H1 (cell line): ENCODE data around the gene HOXC5. TPM values are rescaled to one million over a fixed set of nuclear protein-coding genes. Genes with fewer than 3 reads are reported as not detected.

Source experiments
- CTCF ChIA-PET: fragments of 300-600 bp; sonication (Branson Sonifier 250); formaldehyde crosslinking; loops from one replicate; lab custom pipeline; 2021; ENCODE audit not compliant: partially characterized antibody; lab: Charles Lee
- POLR2A ChIA-PET: fragments of 300-600 bp; sonication (Branson Sonifier 250); formaldehyde crosslinking; loops from one replicate; lab custom pipeline; 2021; ENCODE audit warnings: inconsistent platforms; ENCODE audit not compliant: partially characterized antibody; lab: Charles Lee
- DNase-seq, 2 experiments: peaks; one replicate each; pipeline versions ENCODE4 v3.0.0 to v3.0.0-alpha.2; 2010 to 2022; ENCODE audit warnings: low spot score in 2 of 2, low read depth in 1 of 2, mixed read lengths in 1 of 2
- FAIRE-seq: peaks from 2 replicates; lab custom pipeline; 2011; peaks lifted over from hg19 to GRCh38; lab: Jason Lieb, UNC
- H2AFZ ChIP-seq: 2 replicates; pipeline ENCODE4 v1.8.1; 2012; ENCODE audit warnings: low read length, inconsistent platforms
- H2AK5ac ChIP-seq: 2 replicates; pipeline ENCODE4 v1.6.1; 2013; ENCODE audit warnings: low read depth, low read length
- H2BK120ac ChIP-seq: replicated peaks from 2 replicates; pipeline ENCODE3; 2013; ENCODE audit warnings: low read depth, low read length, inconsistent platforms
- H2BK12ac ChIP-seq: 2 replicates; pipeline ENCODE4 v1.6.1; 2013; ENCODE audit warnings: low read depth, low read length
- H2BK15ac ChIP-seq: 2 replicates; pipeline ENCODE4 v1.6.1; 2013; ENCODE audit warnings: low read length
- H2BK20ac ChIP-seq: 2 replicates; pipeline ENCODE4 v1.6.1; 2013; ENCODE audit warnings: low read length
- H2BK5ac ChIP-seq: 2 replicates; pipeline ENCODE4 v1.6.1; 2013; ENCODE audit warnings: low read depth, low read length
- H3K14ac ChIP-seq: 2 replicates; pipeline ENCODE4 v1.6.1; 2013; ENCODE audit warnings: inconsistent platforms; ENCODE audit not compliant: insufficient read length
- H3K18ac ChIP-seq: 2 replicates; pipeline ENCODE4 v1.6.1; 2013; ENCODE audit warnings: low read length; ENCODE audit errors: extremely low read depth
- H3K23ac ChIP-seq: 2 replicates; pipeline ENCODE4 v1.6.1; 2013; ENCODE audit warnings: inconsistent platforms; ENCODE audit not compliant: insufficient read length
- H3K23me2 ChIP-seq: 2 replicates; pipeline ENCODE4 v1.6.1; 2013; ENCODE audit warnings: low read depth, low read length
- H3K27ac ChIP-seq: 2 replicates; pipeline ENCODE4 v1.6.1; 2011; ENCODE audit warnings: low read depth, low read length, inconsistent platforms
- H3K27me3 ChIP-seq, 4 experiments: replicated peaks in 1 of 4; 1 replicate in 1 of 4; 2 replicates in 3 of 4; pipeline versions ENCODE4 v1.6.1 to v1.8.1; 2011 to 2013; ENCODE audit warnings: low read length in 3 of 4, mild to moderate bottlenecking in 3 of 4, inconsistent platforms in 2 of 4, mixed read lengths in 2 of 4, moderate library complexity in 1 of 4; ENCODE audit not compliant: control insufficient read depth in 3 of 4, insufficient read depth in 3 of 4; ENCODE audit errors: extremely low read depth in 1 of 4
- H3K36me3 ChIP-seq, 4 experiments: 2 replicates each; pipeline versions ENCODE4 v1.6.1 to v1.8.1; 2011 to 2013; ENCODE audit warnings: mild to moderate bottlenecking in 4 of 4, low read length in 3 of 4, moderate library complexity in 2 of 4, control low read depth in 1 of 4, inconsistent platforms in 1 of 4; ENCODE audit not compliant: insufficient read depth in 4 of 4, control insufficient read depth in 2 of 4
- H3K4ac ChIP-seq: replicated peaks from 2 replicates; pipeline ENCODE3; 2013; ENCODE audit warnings: low read length, low read depth, mixed read lengths, inconsistent platforms; ENCODE audit not compliant: insufficient read length
- H3K4me1 ChIP-seq, 4 experiments: replicated peaks in 1 of 4; 1 replicate in 1 of 4; 2 replicates in 3 of 4; pipeline versions ENCODE4 v1.6.1 to v1.8.1; 2011 to 2013; ENCODE audit warnings: low read length in 3 of 4, inconsistent platforms in 2 of 4, mixed read lengths in 1 of 4; ENCODE audit not compliant: insufficient read depth in 4 of 4, control insufficient read depth in 3 of 4
- H3K4me2 ChIP-seq, 2 experiments: 2 replicates each; pipeline versions ENCODE4 v1.6.1 to v1.8.1; 2011 to 2013; ENCODE audit warnings: low read depth in 2 of 2, low read length in 2 of 2, control low read depth in 1 of 2, inconsistent platforms in 1 of 2, mild to moderate bottlenecking in 1 of 2; ENCODE audit not compliant: insufficient read depth in 1 of 2
- H3K4me3 ChIP-seq, 4 experiments: fragments of 200-600, 300-600 bp in 1 of 4; sonication (generic), shearing (Covaris generic), sonication (Bioruptor Twin) in 1 of 4; 2 replicates each; pipeline versions ENCODE4 v1.5.1 to v1.8.1; 2011 to 2016; ENCODE audit warnings: low read length in 4 of 4, low read depth in 3 of 4, control low read depth in 2 of 4, inconsistent platforms in 2 of 4, mild to moderate bottlenecking in 2 of 4, mixed read lengths in 1 of 4, moderate library complexity in 1 of 4; ENCODE audit not compliant: insufficient read depth in 2 of 4; ENCODE audit errors: extremely low read depth in 1 of 4
- H3K56ac ChIP-seq: replicated peaks from 2 replicates; pipeline ENCODE3; 2013; ENCODE audit warnings: low read depth, mild to moderate bottlenecking, mixed read lengths, low read length, inconsistent platforms; ENCODE audit not compliant: insufficient read length
- H3K79me1 ChIP-seq: 2 replicates; pipeline ENCODE4 v1.6.1; 2013; ENCODE audit warnings: low read depth, low read length, control low read depth
- H3K79me2 ChIP-seq, 2 experiments: 2 replicates each; pipeline versions ENCODE4 v1.6.1 to v1.8.1; 2012 to 2013; ENCODE audit warnings: low read length in 2 of 2, mild to moderate bottlenecking in 2 of 2, inconsistent platforms in 1 of 2; ENCODE audit not compliant: insufficient read depth in 2 of 2, control insufficient read depth in 1 of 2
- H3K9ac ChIP-seq, 4 experiments: replicated peaks in 1 of 4; 1 replicate in 1 of 4; 2 replicates in 3 of 4; pipeline versions ENCODE4 v1.6.1 to v1.8.1; 2011 to 2013; ENCODE audit warnings: low read depth in 3 of 4, low read length in 3 of 4, control low read depth in 2 of 4, mild to moderate bottlenecking in 2 of 4, moderate library complexity in 2 of 4, inconsistent platforms in 1 of 4; ENCODE audit errors: extremely low read depth in 1 of 4
- H3K9me3 ChIP-seq, 2 experiments: 2 replicates each; pipeline versions ENCODE4 v1.6.1 to v1.8.1; 2012 to 2013; ENCODE audit warnings: mild to moderate bottlenecking in 2 of 2, moderate library complexity in 2 of 2, control low read depth in 1 of 2, inconsistent platforms in 1 of 2, low read depth in 1 of 2, low read length in 1 of 2, mixed read lengths in 1 of 2; ENCODE audit not compliant: insufficient read depth in 2 of 2
- H4K20me1 ChIP-seq, 2 experiments: replicated peaks in 1 of 2; 2 replicates each; pipeline versions ENCODE3 to v1.8.1; 2011 to 2013; ENCODE audit warnings: inconsistent platforms in 2 of 2, low read length in 2 of 2, mild to moderate bottlenecking in 1 of 2; ENCODE audit not compliant: insufficient read depth in 2 of 2, control insufficient read depth in 1 of 2
- H4K5ac ChIP-seq: 2 replicates; pipeline ENCODE4 v1.6.1; 2013; ENCODE audit warnings: low read length, low read depth, mixed read lengths, inconsistent platforms; ENCODE audit not compliant: insufficient read length
- H4K8ac ChIP-seq: 2 replicates; pipeline ENCODE4 v1.8.0; 2013; ENCODE audit warnings: mild to moderate bottlenecking, moderate library complexity, low read length, inconsistent platforms; ENCODE audit not compliant: insufficient read depth; ENCODE audit errors: extremely low read depth
- H4K91ac ChIP-seq: replicated peaks from 2 replicates; pipeline ENCODE3; 2013; ENCODE audit warnings: low read length, mixed read lengths, inconsistent platforms; ENCODE audit not compliant: insufficient read length
- CBX8 ChIP-seq: fragments of 300-800, 300-1000 bp; sonication (generic); IDR thresholded peaks from 2 replicates; pipeline ENCODE4 v1.7.1; 2016; ENCODE audit warnings: low read depth, low read length, borderline replicate concordance
- GABPA ChIP-seq: IDR thresholded peaks from 2 replicates; pipeline ENCODE4 v1.6.1; 2011; ENCODE audit warnings: mild to moderate bottlenecking, low read length, moderate library complexity, borderline replicate concordance; ENCODE audit not compliant: insufficient read depth
- KDM5A ChIP-seq: fragments of 200-600 bp; IDR thresholded peaks from 2 replicates; pipeline ENCODE4 v1.7.1; 2012; ENCODE audit warnings: mild to moderate bottlenecking, low read length, inconsistent platforms, mixed read lengths
- SP1 ChIP-seq: IDR thresholded peaks from 2 replicates; pipeline ENCODE4 v1.6.1; 2011; ENCODE audit warnings: low read depth, low read length
- WGBS, 2 experiments: shearing (Covaris generic) in 1 of 2; methylation state at CpG; one replicate each; pipeline versions ENCODE4 v1.1.6 to v1.1.7; 2013 to 2015; ENCODE audit warnings: low lambda C conversion rate in 2 of 2, mixed read lengths in 2 of 2, inconsistent platforms in 1 of 2, low coverage in 1 of 2, missing lambda C conversion rate in 1 of 2; ENCODE audit not compliant: insufficient replicate concordance in 2 of 2, insufficient coverage in 1 of 2, insufficient read length in 1 of 2; ENCODE audit errors: extremely low coverage in 1 of 2, missing lambda C conversion rate in 1 of 2; 5-methylcytosine and 5-hydroxymethylcytosine counted together
- polyA plus RNA-seq, 7 experiments: library from polyadenylated mRNA; depleted of rRNA in 3 of 7; stranded (reverse) in 5 of 7; unstranded in 2 of 7; fragments of >200 nt in 5 of 7; fragments of 200-250 nt in 2 of 7; gene quantifications; 1 replicate in 5 of 7; 2 replicates in 1 of 7; 4 replicates in 1 of 7; pipeline versions ENCODE4 v1.2.1 to v1.2.3, GENCODE V29; 2011 to 2013; ENCODE audit warnings: missing spikeins in 2 of 7, mixed read lengths in 2 of 7
- total RNA-seq: library from RNA; stranded (reverse); fragmentation: NEBNext Ultra II Directional; extraction: Animal tissue kit (Norgen Biotek cat#: 25700); gene quantifications from 2 replicates; pipeline ENCODE4 v1.2.1, GENCODE V29; 2021
- TF ChIP-seq, protein P1 (sequence below): IDR thresholded peaks from 2 replicates; pipeline ENCODE4 v1.6.1; 2012; ENCODE audit warnings: inconsistent platforms

The HOXC5 gene
- total and polyA plus RNA-seq, 2 of the 8 experiments (the other 6 are each of a cell fraction or from before 2014, with no cell fraction given), result not detected

DNA sequence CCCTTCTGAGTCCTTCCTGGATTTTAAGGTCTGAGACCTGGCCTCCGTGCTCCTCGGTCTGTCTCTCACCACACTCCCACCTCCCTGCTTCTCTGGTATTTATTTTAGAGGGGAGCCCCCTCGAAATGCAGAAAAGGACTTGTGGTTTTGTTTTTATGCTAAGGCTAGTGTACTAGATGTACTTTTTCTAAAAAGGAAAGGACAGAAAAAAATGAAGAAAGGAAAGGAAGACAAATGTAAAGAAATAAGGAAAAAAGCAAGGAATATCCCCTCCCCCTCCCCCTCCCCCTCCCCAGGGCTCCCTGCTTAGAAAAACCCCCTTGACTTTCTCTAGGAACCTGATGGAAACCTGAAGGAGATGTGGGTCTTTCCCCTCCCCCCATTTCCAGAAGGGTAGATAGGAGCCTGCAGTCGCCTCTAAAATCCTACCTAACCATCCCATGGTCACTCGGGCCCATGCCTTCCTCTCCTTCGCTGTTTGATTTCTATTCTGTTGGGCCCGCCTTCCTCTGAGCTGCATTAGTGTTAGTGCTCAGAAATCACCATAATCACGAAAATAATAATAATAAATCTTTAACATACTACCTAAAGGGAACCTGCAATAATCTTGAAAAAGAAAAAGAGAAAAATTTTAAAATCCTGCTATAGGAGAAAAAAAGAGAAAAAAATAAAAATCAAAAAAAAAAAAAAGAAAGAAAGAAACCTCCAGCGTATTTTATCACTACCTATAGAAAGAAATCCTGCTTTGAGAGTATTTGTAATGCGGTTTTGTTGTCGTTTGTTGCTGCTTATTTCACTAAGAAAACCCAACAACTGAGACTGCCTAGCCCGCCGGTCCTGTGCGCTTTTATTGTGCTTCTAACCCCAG, 21.0 kb upstream of the HOXC5 start:
- POLR2A ChIA-PET, result no interaction called here
- H4K20me1 ChIP-seq, result peaks cover 4 to 48% of the 10 kb centered on the region in 2 experiments
- FAIRE-seq (no peak), DNase-seq (no peak)
- no peak overlapping the region for H3K9ac ChIP-seq
- no peaks in the 10 kb centered on the region for H3K9me3 ChIP-seq
- no peak overlapping the region for H2AFZ ChIP-seq
- H2BK5ac ChIP-seq, result no peak overlapping the region
- H2BK15ac ChIP-seq, result no peak overlapping the region
- peaks cover 0 to 4% (median 0%) of the 10 kb centered on the region in 4 experiments; a peak in 3 of 7 replicates for H3K4me1 ChIP-seq
- no peak overlapping the region for H2BK12ac ChIP-seq
- H3K4me3 ChIP-seq, result no peak overlapping the region
- WGBS, 2 experiments, result 23% methylated on average over 13 of the region's 14 CpGs; no CpG with 5 or more reads in 1 of the 2 experiments
- H3K79me2 ChIP-seq, result no peaks in the 10 kb centered on the region
- H4K91ac ChIP-seq, result no peak overlapping the region
- CTCF ChIA-PET, result interaction anchor here (0.8 to 9.7 kb wide), 10 partner anchors 8 to 196 kb away, joined by 3 to 172 read pairs (median 6); partner anchors contain the start of genes HOXC5 and HOXC6
- no peaks in the 10 kb centered on the region for H3K23me2 ChIP-seq
- H3K14ac ChIP-seq, result no peak overlapping the region
- H3K56ac ChIP-seq, result no peak overlapping the region
- no peaks in the 10 kb centered on the region for H3K79me1 ChIP-seq
- H3K4ac ChIP-seq, result no peak overlapping the region
- TF ChIP-seq, protein P1, sequence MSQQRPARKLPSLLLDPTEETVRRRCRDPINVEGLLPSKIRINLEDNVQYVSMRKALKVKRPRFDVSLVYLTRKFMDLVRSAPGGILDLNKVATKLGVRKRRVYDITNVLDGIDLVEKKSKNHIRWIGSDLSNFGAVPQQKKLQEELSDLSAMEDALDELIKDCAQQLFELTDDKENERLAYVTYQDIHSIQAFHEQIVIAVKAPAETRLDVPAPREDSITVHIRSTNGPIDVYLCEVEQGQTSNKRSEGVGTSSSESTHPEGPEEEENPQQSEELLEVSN, result no peak
- TF ChIP-seq KDM5A, result no peak
- 0 out of 2 replicates have a peak, but pooled peaks have one; percentile 45 for TF ChIP-seq SP1
- TF ChIP-seq CBX8, result 0 out of 2 replicates have a peak, but pooled peaks have one; percentile 44
- no peak for TF ChIP-seq GABPA
- H3K27ac ChIP-seq, result no peak overlapping the region
- H2BK120ac ChIP-seq, result no peak overlapping the region
- no peaks in the 10 kb centered on the region for H3K36me3 ChIP-seq
- H3K23ac ChIP-seq, result no peak overlapping the region
- peaks cover 96 to 100% (median 99%) of the 10 kb centered on the region in 4 experiments for H3K27me3 ChIP-seq
- H2BK20ac ChIP-seq, result no peak overlapping the region
- H2AK5ac ChIP-seq, result no peak overlapping the region
- H3K18ac ChIP-seq, result no peak overlapping the region
- H4K5ac ChIP-seq, result no peak overlapping the region
- no peak overlapping the region for H4K8ac ChIP-seq
- no peak overlapping the region; a peak in 1 of 4 replicates for H3K4me2 ChIP-seq
